Femur (tissue), 1 donor: Measurements from ENCODE around the gene CCDC141.

Experiments used
- DNase-seq: peaks from one replicate; pipeline ENCODE4 v3.0.0-alpha.2; 2017

CCDC141 gene

DNA sequence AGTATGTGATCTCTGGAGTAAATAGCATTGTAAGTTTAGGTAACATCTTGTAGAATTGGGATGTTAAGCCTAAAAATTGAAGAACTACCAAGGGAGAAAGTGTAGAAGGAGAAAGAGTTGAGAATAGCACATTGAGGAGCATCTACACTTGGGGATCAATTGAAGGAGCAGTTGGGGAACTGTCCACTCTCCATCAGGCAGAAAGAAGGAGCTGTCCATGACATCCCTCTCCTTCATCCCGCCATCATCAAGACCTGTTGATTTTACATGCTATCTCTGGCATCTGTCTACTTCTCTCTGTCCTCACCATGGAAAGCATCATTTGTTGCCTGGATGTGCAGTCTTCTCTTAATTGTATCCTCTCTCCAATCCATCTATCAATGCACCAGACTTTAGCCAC is 87.8 kb downstream of the CCDC141 start:
- DNase-seq, result no peak

DNA sequence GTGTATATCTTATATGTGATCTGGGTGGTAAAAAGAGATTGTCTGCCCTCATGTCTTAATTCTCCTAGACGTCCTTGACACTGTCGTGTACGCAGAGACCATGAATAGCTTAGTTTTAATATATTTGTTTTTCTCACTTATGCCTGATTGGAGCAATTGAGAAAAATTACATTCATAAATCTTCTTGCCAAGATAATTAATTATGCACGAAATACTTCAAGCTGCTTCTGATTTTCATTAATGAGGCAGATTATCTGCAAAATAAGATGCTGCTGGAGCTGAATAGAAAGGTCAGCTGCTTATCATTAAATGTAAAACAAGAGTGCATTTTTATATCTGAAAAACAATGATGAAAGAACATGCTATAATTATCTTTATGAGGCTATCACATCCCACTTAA is 95.9 kb downstream of the CCDC141 start:
- no peak for DNase-seq

DNA sequence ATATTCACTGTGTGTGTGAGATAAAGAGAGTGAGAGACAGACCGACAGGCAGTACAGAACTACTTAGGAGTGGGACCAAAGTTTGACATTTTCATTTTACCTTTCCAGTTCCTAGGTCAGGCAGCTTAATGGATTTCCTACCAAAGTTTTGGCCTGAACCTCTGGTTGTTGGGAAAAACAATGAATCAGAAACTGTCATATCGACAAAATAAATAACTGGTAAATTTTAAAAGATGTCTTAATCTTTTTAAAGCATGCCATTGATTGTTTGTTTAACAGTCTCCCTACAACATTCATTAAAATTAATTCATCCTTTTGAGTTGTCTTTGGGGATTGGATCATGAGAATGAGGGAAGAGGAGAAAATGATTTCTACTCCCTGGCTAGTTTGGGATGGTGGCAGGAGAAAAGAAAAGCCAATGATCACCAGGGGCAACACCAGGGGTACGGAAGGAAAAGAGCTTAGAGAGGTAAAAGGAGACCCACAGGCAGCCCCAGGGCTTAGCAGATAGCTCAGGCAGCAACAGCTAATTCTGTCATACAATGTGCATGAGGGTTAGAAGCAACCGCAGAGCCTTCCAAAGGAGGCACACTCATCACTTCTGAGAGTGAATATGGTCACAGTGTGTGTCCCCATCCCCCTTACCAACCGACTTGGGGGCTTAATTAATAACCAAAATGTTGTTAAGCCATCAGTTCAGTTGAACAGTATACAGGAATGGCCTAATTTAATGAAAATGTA is 98.5 kb downstream of the CCDC141 start:
- no peak for DNase-seq

DNA sequence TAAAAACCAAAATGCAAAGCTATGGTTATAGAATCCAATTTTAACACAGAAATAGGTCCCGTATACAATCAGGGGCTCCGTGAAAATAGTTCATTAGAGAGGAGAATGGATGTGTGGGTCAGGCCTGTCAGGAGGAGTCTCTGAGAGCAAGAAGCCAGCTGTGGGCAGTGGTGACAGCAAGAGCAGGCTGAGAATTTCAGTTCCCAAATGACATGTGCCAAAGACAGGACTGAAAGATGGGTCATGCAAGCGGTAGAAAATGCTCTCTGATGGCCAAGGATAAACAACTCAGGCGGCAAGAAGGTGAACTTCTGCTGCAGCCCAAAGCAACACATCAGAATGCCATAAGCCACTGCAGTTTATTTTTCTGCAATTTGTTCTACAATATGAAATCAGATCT is 100.4 kb downstream of the CCDC141 start:
- DNase-seq, result no peak

DNA sequence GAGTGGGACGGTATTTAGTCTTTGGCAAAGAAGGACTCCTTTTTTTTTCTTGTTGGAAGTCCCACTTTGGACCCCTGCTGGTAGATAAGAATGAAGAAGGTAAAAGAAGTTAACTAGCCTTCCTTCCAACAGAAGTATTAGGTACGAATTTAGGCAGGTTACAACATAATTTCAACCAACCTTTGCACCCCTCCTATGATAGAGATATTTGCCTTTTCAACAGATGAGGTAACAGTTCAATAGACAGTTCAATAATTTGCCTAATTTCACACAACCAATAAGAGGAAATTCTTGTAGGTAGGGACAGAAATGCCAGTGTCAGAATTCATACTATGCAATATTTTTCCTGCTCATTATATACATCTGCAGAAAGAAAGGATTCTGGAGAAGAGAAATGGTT is 100.8 kb downstream of the CCDC141 start:
- DNase-seq, result no peak

DNA sequence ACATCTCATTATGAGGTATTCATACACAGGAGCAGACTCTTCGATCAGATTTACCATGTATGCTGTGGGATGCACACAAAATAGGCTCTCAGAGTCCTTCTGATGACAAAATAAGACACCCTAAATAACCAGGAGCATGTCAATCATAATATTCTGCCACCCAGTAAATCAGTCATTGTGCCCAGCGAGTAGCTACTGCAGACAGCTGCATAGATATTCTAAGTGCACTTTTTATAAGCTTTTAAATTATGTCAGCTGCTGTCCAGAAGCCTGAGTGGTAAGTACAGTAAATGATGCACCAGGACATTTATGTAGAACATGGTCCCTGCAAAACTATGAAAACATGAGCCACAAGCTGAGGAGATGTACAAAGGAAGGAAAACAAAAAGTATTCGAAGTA is 102.9 kb downstream of the CCDC141 start:
- no peak for DNase-seq

DNA sequence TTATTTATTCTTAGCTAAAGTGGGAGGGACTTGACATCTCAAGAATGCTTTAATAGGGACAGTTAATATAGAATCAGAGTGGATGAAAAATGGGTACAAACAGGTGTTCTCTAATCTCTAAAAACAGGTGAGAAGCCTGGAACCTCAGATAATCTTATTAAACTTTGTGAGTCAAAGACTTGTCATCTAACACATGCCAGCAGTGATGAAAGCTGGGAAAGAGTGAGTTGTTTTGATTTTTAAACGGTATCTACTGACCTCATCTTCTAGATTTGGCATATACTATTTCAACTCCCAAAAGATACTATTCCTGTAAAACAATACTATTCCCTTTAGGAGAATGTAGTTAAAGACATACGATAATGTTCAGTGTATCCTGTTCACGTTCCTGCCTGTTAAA is 103.4 kb downstream of the CCDC141 start:
- no peak for DNase-seq

DNA sequence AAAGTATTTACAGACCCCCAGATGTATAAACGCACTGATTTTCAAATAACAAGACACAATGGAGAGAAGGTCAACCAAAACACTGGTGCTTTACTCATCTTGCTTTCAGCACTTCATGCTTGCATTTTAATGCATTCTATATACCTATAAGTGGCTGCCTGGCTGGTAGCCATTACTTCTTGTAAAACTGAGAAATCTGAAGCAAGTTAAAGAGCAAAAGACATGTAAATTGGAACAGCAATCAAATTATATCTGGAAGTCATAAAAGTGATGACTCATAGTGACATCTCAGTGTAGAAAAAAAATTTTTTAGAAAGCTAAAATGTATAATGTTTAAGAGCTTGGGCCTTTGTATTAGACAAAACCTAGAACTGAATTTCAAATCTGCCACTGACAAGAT is 106.2 kb downstream of the CCDC141 start:
- no peak for DNase-seq

DNA sequence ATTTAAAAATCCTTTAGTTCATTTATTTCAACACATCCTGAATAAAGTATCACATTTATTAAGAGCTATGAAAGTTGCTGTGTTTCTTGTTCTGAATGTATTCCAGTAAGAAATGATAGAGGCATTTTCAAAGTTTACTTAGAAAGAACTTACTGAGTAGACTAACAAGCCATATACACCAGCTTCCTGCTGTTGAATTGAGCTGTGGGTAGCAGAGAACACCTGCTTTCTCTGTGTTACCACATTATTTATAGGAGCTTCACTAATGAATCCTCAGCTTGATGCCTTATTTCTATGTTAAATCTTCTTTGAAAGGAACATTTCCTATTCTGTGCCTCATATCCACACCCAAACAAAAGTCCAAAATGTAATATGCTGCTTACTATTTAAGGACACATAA is 115.4 kb downstream of the CCDC141 start:
- no peak for DNase-seq

DNA sequence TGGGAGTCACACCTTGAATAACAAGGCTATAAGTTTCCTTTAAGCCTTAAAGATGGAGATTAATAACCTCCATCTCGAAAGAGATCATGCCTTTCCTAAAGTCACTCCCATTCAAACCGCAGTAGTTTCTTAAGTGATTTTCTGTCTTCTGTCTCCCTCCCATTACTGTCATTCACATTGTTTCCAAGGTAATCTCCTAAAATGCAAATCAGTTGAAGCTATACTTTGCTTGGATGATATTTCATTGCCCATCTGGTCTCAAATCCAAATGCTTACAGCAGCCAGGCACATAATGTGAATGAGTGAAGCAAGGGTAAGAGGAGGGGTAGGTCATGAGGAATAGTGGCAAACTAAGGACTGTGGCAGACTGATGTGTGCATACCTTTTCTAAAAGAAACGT is 116.4 kb downstream of the CCDC141 start:
- no peak for DNase-seq

DNA sequence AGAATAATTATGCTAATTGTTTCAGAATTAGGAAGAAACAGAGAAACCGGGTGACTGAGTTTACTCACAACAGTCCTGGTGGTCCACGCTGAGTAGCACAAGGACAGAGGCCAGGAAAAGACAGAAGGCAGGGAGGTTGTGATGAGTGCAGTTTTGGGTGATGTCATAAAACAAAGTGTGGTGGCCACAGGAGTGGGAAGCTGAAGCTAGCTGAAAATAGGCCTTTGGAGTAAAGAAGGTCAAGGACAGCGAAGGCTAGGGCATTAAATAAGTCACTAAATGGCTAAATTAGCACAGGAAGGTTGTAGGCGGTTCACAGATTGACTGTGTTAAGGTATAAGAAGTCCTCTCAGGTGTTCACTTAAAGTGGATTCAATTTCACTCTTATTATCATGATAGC is 121.9 kb downstream of the CCDC141 start:
- DNase-seq, result no peak

DNA sequence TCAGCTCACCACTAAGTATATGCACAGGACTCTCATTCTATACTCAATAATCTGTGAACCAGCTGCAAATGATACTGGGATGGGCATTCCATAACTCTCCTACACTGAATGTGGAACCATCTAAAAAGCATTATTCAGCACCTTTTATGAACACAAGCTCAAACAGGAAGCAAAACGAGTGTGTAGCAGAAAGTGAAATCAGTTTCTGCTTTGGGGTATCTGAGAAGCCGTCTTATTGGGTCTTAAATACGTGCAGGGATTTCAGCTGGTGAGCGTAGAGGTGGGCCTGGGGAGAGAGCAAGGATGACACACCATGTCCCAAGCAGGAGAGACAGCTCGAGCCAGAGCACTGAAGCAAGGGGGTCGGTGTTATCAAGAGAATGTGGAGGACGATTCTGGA is 122.8 kb downstream of the CCDC141 start:
- DNase-seq, result no peak

DNA sequence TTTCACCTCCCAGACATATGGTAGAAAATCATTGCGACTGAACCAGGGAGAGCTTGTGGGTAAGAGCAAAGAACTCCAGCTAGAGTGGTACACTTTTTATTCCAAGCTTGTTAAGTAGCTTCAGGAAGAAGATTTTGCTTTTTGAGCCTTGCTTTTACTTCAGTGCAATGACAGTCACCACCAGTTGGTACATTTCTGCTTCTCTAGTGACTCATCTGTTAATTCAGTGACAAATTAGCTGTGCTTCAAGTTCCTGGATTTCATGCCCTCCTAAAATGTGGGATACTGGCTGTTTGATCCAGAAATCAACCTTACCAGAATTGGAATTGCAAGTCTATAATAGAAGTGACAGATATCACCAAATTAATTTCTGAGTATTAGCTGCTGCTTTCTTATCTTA is 125.1 kb downstream of the CCDC141 start:
- no peak for DNase-seq

DNA sequence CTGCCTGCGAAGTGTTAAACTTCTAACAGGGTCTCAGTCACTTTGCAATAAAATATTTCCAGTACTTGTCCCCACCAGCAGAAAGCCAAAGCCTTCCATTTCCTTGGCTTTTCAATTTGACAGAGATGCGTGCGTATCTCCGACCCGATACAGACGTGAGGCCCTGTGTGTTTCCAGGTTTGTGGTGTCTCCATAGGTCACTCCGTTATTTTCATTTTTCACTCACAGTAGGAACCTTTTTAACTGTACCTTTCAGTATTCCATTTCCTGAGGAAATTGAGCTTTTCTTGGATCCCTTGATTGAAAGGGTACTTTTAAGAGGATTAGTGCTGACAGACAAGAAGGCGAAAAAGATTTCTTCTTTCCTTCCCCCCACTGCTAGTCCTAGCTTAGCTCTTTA is 126.4 kb downstream of the CCDC141 start:
- DNase-seq, result no peak

DNA sequence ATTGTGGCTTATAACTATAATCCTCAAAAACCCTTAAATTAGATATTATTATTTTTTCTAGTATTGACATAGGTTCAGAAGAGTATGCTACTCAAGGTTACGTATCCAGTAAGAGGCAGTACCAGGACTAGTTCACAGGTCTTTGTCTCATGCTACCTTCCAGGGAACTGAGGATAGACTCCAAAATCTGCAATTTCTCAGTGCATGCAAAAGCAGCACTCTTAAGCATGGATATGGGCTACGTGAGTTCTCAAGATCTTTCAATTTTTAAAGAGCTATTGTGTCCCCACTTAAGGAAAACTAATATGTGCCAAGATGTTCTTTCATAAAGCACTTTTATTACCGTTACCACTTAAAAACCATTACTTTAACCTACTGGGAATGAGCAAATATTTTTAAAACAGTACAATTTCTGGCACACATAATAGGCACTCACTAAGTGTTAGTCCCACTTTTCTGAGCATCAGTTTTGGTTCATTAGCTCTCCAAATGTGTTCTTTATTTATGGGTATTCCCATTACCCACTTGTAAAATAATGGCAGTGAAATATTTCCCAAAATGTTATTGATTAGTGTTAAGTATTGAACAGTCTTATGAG is 128.9 kb downstream of the CCDC141 start:
- no peak for DNase-seq

DNA sequence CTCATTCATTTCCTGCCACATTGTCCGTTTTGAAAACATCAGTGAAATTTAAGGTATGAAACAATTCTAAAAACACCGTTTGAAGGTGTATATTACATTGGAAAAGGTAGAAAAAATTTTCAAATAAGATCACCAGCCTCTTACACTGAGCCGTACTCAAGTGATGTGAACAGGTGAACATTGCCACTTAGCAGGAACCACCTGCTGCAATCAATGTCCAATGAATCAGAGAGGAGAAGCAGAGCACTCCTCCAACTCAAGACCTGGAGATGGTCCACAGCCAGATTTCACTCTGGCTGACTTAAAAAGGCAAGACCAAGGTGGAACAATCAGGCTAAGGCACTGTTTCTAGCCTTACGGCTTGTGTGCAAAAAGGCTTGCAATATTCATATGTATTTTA is 132.4 kb downstream of the CCDC141 start:
- no peak for DNase-seq

DNA sequence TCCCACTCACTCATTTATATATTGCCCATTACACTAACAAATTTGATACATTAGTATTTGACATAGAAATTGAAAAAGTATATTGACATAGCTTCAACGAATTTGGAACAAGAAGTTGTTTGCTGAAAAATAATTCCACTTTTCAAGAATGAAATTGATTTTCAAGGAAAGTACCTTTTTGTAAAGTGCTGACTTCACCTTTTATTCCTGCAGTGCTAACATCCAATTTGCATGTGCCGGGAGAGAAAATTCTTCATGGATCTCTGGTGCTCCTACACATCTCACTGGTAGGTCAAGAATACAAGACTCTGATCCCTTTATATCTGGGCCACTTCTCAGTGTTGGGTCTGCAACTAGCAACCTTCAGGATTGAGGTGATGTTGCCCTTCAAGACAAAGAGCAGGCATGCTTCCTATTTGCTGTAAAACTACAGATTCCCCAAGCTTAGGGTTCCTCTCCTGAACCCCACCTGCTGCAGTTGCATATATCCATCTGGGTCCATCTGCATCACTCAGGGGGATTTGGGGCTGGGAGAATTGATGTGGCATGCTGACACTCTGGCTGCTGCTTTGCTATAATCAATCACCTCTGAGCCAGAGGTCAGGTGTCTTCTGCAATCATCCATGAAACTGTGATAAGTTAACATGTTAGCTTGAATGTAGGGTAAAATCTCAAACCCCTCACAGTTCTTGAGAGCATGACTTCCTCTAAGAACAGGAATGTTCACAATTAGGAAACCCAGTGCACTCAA is 134.3 kb downstream of the CCDC141 start:
- no peak for DNase-seq

DNA sequence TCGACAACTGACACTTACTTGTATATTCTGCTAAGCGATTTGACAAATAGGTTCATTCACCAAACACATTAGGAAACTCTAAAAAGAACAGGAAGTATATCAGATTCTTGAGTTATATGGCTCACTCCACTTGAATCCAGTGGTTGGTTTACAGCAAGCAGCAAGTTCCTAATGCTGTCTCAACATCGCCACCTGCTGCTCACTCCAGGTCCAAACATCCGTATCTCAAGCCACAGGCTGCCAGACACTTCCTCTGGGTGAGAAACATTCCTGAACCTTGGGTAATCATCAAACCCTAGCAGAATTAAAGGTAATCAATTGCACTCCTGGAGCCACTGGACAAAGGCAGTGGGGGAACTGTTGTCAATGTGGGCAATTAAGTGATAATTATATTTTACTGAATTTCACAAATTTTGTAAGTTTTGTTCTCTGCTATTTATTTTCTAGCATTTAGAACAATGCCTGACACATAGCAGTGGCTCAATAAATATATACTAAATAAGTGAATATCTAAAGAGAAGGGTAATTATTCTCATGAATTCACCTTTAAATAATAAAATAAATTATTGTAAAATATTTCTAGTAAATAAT is 135.6 kb downstream of the CCDC141 start:
- peak; percentile 83 for DNase-seq

DNA sequence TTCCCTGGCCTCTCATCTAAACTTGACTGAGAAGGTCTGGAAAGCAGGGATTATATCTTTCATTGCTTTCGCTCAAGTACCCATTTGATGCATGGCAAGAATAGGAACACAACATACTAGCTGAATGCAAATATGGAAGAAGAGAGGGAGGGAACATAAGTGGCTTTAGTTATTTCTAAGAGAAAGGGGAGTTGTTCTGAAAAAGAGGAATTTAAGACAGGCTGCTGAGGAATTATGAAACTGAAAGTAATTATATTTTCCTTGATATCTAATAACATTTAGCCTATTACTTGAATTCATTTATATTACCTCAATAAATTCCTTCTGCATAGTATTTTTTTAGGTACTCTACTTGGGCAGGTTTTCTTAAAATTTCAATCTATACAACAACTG is 136.9 kb downstream of the CCDC141 start:
- no peak for DNase-seq

DNA sequence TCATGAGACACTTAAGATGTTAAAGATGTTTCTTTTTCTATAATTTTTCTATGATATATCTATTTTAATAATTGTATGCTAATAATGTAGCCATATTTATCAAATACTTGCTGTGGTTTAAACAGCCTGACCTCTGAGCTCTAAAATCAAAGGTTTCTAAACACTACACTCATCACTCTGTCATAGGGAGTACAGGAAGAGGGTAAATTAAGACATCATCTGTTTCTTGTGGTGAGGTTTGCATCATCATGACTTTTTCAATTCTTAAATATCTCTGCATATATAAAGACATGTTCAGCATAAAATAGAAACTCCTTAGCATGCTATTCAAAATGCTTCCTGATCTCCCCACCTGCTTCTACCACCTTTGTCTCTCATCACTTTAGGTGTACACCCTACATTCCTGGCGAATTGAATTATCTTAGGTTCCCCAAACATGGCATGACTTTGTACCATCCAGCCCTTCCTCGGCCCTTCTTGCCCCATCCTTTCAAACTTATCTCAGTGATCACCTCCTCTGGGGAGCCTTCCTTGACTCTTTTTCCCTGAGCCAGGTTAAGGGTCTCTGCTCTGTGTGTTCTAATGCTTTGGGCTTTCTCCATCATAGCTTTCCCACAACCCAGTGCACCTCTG is 137.4 kb downstream of the CCDC141 start:
- no peak for DNase-seq

DNA sequence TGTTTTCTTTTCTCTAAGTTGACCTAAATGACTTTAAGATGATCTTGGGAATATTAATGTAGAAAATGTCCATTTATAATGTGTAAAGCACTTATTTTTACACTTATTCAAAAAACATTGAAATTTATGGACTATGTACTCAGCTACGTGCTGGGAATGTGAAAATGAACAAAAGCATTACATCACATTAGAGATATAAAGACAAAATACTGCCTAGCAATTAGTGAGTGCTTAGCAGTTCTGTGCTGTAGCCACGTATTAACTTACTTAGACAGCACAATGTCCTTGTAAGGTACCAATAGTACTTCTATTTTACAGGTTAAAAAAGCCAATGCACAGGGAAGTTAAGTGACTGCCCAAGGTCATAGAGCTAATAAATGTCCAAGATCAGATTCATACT is 138.9 kb downstream of the CCDC141 start:
- no peak for DNase-seq

DNA sequence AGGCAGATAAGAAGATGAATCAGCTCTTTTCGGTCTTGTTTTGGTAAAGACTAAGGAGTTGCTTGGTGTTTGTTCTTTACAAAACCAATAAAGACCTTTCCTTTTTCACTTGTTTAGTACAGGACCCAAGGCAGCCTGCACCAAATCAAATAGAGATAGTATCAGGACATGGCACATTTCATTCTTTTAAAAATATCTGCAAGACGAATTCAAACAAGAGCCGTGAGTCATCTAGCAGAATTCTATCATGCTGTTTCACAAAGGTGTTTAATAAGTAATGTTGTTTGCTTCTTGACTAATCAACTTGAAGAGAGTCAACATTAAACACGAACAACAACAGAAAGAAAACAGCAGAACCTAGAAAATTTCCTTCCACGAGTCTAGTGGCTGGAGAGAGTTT is 139.9 kb downstream of the CCDC141 start:
- no peak for DNase-seq

DNA sequence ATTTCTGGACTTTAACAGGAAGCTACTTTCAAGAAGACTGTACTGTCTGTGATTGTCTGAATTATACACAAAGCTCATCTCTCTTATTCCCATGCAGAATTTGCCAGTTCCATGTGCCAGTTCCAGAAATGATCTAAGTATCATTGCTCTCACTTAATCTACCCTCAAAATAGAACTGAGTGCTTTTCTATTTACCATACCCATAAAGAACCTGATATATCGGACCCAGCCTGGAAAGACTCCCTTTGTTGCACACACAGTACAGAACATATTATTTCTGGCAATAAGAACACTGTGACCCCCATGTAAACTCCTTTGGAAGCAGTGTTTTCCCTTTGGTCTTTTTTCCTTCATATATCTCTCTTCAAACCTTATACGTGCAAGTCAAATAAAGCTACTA is 140.4 kb downstream of the CCDC141 start:
- no peak for DNase-seq
